Cardiac septum (tissue), 1 donor: Measurements from ENCODE around the gene TTLL11. TPM values are rescaled to one million over a fixed set of nuclear protein-coding genes. Genes with fewer than 3 reads are reported as not detected.

Source experiments
- DNase-seq: peaks from one replicate; pipeline ENCODE4 v3.0.0-alpha.2; 2020; ENCODE audit warnings: low spot score
- intact Hi-C: fragments of 100-400 bp; cut with DNase I; formaldehyde crosslinking; loops from one replicate; pipeline ENCODE4 v1.14.0; 2022
- total RNA-seq: library from RNA; stranded (reverse); fragmentation: NEBNext Ultra II Directional; extraction: Animal tissue kit (Norgen Biotek cat#: 25700); gene quantifications from one replicate; pipeline ENCODE4 v1.2.1, GENCODE V29; 2021
- donor health status: DM: no; HTN: no; CAD: no.

The TTLL11 gene
- total RNA-seq, 1 donor from 2014 or later, result 12.6 TPM

DNA sequence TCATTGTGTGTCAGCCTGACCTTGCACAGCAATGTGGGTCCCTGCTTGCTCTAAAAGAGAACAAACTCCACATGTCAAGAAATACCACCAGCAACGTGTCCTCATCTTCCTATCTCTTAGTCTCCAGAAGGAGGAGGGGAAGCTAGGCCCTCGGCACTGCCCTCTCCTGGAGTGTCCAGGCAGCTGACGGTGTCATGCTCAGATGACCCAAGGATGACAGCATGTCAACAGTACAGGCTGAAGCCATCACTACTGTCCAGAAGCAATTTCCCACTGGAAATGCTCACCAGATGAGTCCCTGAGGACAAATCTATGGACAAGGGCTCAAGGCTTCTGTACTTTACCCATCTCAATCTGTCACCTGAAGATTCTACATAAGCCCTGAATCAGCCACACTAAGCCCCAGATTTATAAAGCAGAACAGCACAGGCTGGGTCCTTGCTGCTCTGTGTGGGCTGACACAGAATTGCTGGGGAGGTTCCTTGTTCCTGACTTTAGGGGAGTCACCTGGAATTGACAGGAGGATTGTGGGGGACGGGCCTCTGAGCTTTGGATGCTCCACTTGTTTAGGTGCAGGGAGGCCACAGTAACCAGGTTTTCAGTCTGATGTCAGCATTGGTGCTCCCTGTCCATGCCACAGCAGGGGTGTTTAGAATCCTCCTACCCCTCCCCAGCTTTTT lies 231.5 kb downstream of the TTLL11 start:
- peak; percentile 74 for DNase-seq
- intact Hi-C loops, result loop anchor here (5.0 to 10.0 kb wide), 2 partner anchors 174 to 317 kb away; no protein-coding TSS in a partner anchor

DNA sequence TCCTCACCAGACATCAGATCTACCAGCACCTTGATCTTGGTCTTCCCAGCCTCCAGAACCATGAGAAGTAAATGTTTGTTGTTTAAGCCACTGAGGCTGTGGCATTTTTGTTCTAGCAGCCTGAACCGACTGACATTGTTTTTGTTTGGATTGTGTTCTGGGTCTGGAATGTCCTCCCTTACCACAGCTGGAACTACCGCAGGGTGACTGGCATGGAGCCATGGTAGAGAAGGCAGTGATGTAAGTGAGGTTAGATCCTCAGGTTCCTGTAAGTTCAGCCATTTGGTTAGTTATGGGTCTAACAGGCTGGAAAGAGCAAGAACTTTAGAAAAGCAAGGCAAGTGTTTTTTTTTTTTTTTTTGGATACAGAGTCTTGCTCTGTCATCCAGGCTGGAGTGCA lies 232.4 kb downstream of the TTLL11 start:
- intact Hi-C loops, result loop anchor here (5.0 to 10.0 kb wide), 2 partner anchors 173 to 316 kb away; no protein-coding TSS in a partner anchor

DNA sequence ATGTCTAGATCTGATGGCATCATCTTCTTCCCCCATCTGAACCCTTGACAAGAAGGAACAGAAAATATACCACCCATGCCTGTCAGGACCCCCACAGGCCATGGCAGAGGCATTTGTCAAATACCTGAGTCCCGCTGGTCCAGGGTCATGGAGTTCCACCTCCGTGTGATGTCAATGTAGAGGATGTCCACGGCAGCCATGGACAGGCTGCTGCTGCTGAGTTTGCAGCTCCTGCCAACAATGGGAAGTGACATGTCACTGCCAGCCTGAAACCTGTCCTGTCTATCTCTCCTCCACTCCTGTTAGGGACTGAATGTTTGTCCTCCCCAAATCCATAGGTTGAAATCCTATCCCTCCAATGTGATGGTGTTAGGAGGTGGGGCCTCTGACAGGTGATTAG lies 232.9 kb downstream of the TTLL11 start:
- intact Hi-C loops, result loop anchor here (5.0 to 10.0 kb wide), 2 partner anchors 173 to 315 kb away; no protein-coding TSS in a partner anchor
- peak; percentile 49 for DNase-seq

More for the DNA sequence above, 232.4 kb downstream of the TTLL11 start:
- DNase-seq, result peak; percentile 31

DNA sequence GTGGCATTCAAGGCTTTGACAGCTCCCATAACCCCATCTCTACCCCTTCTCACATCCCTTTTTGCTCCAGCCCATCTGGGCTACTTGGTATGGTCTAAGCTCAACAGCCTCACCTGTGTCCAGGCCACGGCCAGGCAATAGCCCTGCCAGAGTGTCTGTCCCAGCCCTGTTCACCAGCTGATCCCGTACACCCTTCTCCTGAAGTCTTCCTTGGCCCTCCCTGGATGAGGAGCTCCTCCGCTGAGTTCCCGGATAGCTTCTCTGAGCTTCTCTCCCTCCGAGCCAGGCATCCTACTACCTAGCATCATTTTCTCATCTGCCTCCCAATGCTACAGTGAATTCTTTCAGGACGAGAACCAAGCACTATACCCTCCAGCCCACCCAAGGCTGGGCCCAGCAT lies 233.5 kb downstream of the TTLL11 start:
- intact Hi-C loops, result loop anchor here (5.0 to 10.0 kb wide), 2 partner anchors 172 to 315 kb away; no protein-coding TSS in a partner anchor
- peak; percentile 22 for DNase-seq

DNA sequence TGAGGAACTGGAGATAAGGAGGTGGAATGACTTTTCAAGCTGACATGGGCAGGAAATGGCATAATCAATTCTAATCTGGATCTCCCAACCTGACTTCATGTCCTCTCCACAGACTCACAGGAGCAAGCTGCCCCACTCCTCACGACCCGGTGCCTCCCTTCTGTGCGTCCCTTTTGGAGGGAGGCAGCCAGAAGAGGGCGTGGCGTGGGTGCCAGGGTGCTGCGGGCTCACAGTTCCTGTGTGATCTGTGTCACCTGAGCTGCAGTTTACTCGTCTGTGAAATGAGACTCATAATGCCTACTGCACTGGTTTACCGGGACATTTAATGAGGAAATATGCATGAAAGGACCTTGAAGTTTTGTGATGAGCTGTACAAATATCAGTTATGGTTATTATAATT lies 234.3 kb downstream of the TTLL11 start:
- intact Hi-C loops, result no loop called here
- DNase-seq, result peak; percentile 55

DNA sequence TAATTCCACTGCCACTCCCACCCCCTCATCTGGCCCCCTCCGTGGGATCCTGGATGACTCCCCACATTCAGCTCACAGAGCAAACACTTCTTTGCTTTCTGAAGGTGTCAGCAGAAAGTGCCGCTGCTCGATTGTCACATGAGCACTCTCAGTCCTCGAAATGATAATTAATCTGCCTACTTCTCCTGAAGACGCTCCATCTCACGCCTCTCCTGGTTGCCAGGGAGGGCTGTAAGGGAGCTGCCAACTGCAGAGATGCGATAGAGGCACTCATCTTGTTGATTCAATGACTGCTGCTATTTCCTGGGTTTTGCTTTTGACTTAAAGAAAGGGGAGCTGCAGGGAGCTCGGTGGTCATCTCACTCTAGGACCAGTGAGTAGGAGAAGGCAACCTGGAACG lies 235.2 kb downstream of the TTLL11 start:
- intact Hi-C loops, result no loop called here
- peak; percentile 55 for DNase-seq

DNA sequence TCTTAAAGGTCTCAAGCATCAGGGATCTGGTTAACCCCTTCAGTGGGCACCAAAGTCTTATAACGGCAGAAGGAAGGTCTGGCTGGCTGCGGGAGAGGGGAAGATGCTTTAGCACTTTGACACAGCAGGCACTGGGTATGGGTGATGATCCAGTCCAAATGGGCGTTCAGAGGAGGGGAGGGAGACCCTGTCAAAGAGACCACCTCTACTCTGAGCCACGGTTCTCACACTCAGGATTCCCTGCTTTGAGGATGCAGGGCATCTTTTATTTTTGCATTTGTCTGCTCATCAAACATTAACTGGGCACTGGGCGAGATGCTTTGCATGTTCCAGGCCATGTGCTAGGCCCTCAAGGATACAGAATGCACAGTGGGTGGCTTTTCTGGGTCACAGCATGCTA lies 237.6 kb downstream of the TTLL11 start:
- DNase-seq, result peak; percentile 6
- intact Hi-C loops, result no loop called here

DNA sequence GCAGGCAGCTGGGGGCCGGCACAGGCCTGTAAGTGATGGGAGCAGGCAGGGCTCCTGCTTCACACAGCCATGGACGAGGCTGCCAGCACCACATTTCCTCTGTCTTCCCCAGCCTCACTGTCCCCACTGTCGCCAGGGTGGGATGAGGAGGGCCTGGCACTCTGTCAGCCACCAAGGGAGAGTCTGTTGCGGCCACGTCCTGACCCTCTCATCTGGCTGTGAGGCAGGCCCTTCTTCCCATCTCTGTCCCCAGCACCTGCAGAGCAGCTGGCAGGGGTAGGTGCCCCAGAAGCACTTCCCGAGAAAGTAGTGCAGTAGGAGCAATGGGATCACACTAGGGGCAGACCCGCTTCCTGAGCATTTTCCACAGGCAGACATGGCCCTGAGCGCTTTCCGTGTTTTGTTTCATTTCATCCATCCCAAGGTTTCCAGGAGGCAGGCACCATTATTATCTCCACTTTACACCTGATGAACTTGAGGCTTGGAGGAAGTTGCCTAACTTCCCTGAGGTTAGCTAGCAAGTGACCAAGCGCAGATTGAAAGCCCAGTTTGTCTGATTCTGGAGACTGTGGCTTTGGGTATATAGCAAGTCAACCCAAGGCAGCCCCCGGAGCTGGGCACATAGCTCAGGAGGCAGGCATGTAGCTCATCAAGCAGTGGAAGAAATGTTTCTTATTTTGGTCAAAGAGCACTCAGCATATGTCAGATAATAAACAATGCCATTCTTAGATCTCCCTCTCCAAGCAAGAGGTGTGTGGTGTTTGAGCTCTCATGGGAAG lies 239.3 kb downstream of the TTLL11 start:
- intact Hi-C loops, result no loop called here
- DNase-seq, result peak; percentile 64

DNA sequence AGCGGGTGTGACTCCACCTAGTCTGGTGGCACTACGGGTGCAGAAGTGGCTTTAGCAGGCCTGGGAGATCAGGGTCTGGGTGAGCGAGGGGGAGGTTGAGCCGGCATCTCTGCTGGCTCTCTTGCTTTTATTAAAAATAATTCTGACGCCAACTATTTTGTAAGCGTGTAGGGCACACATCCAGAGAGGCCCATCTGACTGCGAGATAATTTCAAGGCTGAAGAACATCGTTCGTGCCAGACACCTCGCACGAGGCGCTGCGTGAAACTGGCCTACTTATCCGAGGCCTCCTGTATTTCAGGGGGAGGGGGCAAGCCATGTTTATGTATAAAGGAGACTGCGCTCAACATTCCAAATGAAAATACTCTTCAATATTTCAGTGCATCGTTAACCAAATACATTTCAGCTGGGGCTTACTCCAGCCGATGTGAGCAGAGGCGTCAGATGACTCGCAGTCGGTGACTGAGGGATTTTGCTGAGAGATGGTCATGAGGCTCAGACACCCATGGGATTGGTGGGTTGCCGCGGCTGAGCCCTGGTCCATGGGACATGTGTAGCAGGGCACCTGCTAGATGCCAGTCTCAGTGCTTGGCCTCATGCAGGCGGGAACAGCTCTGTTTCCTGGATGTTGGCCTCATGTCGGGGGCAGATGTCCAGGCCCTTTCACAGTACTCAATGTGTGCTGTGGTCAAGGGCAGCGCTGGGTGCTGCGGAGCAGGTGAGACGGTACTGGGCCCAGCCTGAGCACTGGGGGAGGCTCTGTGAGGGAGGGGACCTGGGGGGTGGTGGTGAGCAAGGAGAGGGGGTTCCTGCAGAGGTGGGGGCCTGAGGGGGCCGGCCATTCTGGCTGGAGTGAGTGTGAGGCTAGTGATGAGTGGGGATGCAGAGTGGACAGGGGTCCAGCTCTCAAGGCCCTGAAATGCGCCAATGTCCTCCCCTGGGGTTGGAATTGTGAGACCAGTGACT lies 240.2 kb downstream of the TTLL11 start:
- intact Hi-C loops, result no loop called here
- peak; percentile 76 for DNase-seq

DNA sequence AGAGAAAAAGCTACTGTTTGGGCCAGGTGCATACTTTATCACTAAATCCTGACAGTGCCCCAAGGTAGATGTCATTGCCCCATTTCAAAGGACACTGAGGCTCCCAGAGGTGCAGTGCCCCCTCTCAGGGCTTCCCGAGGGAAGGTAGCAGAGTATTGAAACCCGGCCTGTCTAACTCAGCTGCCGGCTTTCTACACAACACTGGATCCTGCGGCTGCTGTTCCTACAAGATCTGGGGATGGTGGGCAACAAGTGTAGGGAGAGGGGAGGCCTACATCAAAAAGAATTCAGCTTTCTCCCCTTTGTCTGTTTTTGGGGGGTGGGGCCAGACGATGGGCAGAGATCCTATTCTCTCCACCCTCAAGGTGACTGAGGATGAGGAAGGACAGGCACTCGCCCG lies 240.9 kb downstream of the TTLL11 start:
- peak; percentile 56 for DNase-seq
- intact Hi-C loops, result no loop called here

DNA sequence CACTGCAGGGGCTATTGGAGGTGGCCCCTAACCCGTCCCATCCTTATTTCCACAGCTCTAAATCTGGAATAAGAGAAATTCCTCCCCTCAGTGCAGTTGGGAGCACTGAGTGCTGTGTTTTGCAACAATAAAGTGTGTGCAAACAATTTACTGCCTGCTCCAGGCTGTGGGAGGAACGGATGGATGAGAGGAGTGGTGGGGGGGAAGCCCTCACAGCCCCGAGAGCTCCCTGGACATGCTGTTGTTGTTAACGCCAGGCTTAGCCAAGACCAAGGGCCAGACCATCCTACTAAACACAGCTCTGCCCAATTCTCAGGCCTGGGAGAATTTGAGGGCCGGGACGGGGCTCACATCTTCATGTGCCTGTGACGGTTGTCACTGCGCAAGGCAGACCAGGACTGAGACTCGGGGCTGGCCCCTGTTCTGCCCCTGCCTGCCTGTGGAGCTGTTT lies 241.4 kb downstream of the TTLL11 start:
- intact Hi-C loops, result no loop called here
- peak; percentile 65 for DNase-seq

DNA sequence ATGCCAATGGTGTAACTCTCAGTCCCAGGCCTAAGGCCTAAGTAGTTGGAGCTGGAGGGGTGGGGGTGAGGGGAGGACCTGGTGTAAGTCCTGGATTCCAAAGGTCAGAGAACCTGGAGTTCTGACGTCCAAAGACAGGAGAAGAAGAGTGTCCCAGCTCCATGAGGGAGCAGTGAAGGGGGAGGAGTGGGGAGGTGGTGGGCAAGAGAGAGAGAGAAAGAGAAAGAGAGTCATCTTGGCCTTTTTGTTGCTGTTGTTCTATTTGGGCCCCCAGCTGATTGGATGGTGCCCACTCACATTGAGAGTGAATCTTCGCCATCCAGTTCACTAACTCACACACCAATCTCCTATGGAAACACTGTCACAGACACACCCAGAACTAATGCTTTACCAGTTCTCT lies 242.7 kb downstream of the TTLL11 start:
- intact Hi-C loops, result no loop called here

DNA sequence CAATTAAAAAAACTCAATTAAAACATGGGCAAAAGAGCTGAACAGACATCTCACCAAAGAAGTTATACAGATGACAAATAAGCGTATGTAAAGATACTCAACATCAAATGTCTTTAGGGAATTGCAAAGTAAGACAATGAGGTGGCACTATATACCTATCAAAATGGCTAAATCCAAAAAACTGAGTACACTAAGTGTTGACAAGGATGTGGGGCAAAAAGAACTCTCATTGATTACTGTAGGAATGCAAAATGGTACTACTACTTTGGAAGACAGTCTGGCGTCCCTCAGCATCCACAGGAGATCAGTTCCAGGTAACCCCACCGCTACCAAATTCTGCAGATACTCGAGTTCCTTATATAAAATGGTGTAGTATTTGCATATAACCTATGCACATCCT lies 243.6 kb downstream of the TTLL11 start:
- intact Hi-C loops, result no loop called here
- peak; percentile 10 for DNase-seq

More for the DNA sequence above, 242.7 kb downstream of the TTLL11 start:
- no peak for DNase-seq

DNA sequence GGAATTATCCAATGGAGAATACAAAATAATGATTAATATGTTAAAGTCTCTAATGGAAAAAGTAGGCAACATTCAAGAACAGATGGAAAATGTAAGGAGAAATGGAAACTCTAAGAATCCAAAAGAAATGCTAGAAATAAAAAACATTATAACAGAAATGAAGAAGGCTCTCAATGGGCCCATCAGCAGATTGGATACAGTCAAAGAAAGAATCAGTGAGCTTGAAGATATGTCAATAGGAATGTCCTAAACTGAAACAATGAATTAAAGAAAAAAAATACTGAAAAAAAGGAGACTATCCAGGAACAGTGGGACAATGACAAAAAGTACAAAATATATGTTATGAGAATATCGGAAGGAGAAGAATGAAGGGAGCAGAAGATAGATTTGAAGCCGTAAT lies 248.5 kb downstream of the TTLL11 start:
- intact Hi-C loops, result no loop called here
- no peak for DNase-seq

DNA sequence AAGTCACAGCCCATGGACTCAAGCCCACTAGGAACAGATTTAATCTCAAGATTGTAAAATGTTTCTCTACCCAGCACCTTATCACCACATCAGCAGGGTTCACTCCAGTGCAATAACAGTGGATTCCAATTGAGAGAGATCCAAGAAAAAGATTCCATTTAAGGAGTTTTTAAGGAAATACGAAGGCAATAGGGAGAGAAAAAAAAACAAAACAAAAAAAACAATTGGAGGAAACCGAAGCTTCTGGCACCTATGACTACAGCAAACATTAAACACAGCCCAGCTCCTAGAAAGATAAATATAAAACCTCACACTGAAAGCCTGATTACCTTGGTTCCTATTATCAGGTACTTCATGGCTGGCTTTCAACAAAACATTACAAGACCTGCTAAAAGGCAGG lies 249.0 kb downstream of the TTLL11 start:
- DNase-seq, result no peak
- intact Hi-C loops, result no loop called here

DNA sequence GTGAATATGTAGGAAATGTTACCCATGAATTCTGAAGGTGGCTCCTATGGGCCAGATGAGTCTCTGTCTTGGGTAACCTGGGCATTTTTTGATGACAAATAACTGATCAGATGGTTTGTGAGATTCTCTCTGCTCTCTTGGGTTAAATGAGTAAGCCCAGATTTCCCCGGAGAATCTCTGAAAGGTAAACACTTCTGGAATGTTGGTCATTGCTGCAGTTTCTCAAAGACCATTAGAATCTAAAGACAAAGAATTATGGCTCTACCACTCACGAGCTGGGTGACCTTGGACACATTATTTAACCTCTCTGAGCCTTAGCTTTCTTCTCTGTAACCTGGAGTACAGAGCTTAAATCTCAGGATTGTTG lies 250.5 kb downstream of the TTLL11 start:
- DNase-seq, result no peak
- intact Hi-C loops, result no loop called here

DNA sequence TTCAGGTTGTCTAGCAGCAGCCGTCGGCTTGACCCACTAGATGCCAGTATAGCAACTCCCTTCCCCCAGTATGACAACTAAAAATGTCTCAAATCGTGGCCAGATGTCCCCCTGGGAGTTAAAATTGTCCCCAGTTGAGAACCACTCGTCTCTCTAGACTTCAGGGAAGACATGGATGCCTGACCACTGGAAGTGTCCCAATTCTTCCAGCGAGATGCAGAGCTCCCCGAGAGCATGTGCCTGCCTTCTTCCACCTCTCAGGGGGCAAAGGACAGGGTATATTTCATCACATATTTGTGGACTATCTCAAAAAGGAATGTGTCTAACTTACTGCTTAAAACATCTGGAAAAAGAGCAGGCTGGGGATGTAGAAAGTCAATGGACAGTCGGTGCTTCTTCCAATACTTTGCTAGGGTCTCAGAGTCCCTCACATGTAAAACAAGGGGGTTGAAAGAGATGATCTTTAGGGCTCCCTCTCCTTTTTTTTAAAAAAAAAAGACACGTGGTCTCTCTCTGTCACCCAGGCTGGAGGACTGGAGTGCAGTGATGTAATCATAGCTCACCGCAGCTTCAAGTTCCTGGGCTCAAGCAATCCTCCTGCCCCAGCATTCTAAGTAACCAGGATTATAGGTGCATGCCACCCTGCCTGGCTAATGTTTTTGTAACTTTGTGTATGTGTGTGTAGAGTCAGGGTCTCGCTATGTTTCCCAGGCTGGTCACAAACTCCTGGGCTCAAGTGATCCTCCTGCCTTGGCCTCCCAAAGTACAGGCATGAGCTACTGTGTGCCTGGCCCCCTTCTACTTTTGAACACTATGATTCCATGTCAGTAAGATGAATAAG lies 251.1 kb downstream of the TTLL11 start:
- intact Hi-C loops, result no loop called here
- DNase-seq, result peak; percentile 35

DNA sequence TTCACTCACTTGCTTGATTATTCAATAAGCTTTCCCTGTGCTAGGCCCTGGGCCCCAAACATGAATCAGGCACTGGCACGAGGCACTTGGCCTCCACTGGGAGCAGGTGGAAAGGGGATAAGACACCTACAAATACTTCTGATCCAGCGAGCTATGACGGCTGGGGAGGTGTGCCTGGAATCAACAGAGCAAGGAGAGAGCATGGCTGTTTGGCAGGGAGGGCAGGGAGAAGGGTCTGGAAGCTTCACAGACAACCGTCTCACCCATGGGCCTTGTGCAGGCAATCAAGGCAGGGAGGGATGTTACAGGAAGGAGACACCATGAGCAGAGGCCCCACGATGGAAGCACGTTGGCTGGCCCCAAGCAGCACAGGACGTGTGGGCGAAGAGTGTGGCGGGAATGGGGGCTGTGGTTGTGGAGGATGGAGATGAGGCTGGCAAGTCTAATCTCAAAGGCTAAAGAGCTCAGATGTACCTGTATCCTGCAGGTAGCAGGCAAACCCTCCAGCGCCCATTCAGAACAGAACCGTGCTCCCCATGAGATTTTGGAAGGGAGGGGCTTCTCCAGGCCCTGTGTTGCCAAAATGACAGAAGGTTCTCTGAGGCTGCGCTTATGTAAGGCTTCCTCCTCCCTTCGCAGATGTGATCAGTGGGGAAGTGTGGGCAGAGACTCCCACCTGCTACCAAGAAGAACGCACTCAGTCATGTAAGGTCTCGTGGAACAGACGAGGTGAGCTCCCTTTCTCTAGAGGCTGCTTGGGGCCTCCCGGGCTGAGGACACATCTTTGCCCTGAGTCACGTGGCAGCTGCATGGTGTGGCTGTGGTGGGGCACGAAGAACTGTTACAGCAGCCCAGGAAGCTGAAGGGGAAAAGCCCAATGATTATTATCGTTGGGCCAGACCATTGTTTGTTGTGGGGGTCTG lies 252.0 kb downstream of the TTLL11 start:
- intact Hi-C loops, result no loop called here
- DNase-seq, result peak; percentile 50
